IMR-90 (cell line): ENCODE data around the gene CEP70. TPM values are rescaled to one million over a fixed set of nuclear protein-coding genes. Genes with fewer than 3 reads are reported as not detected.
"Not testable (repeated sequence)": the region's sequence is repeated elsewhere in the genome, so short reads cannot be mapped to it uniquely, and the experiment has no call there.

Source experiments
- ATAC-seq: fragments of 200-7000 bp; cut with Tn5 transposase; 2 replicates; pipeline ENCODE4 v1.9.1; 2020; ENCODE audit warnings: low read depth, mild to moderate bottlenecking, moderate library complexity
- BruUV-seq: library from RNA; stranded (reverse); fragments of 400-500 nt; replicated peaks from 2 replicates; lab custom pipeline; 2021; lab: Mats Ljungman, UMichigan
- CTCF ChIA-PET: fragments of 300-600 bp; formaldehyde crosslinking; extraction: SDS; loops from one replicate; lab custom pipeline; 2021; ENCODE audit warnings: antibody characterized with exemption; lab: Yijun Ruan, JAX
- POLR2A ChIA-PET: fragments of 300-600 bp; sonication (Branson Sonifier 250); formaldehyde crosslinking; loops from one replicate; lab custom pipeline; 2022; ENCODE audit warnings: antibody characterized with exemption; ENCODE audit not compliant: unreplicated experiment; lab: Charles Lee
- DNase-seq: peaks from one replicate; pipeline ENCODE4 v3.0.0; 2013
- H2AFZ ChIP-seq: replicated peaks from 2 replicates; pipeline ENCODE3; 2013; ENCODE audit warnings: low read length, mild to moderate bottlenecking; ENCODE audit not compliant: poor library complexity
- H2AK5ac ChIP-seq: 2 replicates; pipeline ENCODE4 v1.6.1; 2013; ENCODE audit warnings: low read depth, low read length, inconsistent platforms
- H2AK9ac ChIP-seq: replicated peaks from 2 replicates; pipeline ENCODE3; 2013; ENCODE audit warnings: mild to moderate bottlenecking, low read depth, low read length, moderate library complexity; ENCODE audit not compliant: poor library complexity
- H2BK120ac ChIP-seq: 2 replicates; pipeline ENCODE4 v1.6.1; 2013; ENCODE audit warnings: low read depth, low read length, inconsistent platforms
- H2BK15ac ChIP-seq: 3 replicates; pipeline ENCODE4 v1.6.1; 2013; ENCODE audit warnings: low read depth, low read length, inconsistent platforms
- H2BK20ac ChIP-seq: 2 replicates; pipeline ENCODE4 v1.6.1; 2013; ENCODE audit warnings: low read depth, mild to moderate bottlenecking, inconsistent platforms, low read length, moderate library complexity
- H2BK5ac ChIP-seq: 2 replicates; pipeline ENCODE4 v1.6.1; 2013; ENCODE audit warnings: mild to moderate bottlenecking, low read depth, low read length, inconsistent platforms; ENCODE audit not compliant: poor library complexity, severe bottlenecking
- H3K14ac ChIP-seq: replicated peaks from 2 replicates; pipeline ENCODE4 v1.6.1; 2013; ENCODE audit warnings: low read depth, low read length, inconsistent platforms
- H3K18ac ChIP-seq: 2 replicates; pipeline ENCODE4 v1.6.1; 2013; ENCODE audit warnings: low read depth, low read length, control low read depth
- H3K23ac ChIP-seq: 2 replicates; pipeline ENCODE4 v1.6.1; 2013; ENCODE audit warnings: low read depth, low read length, inconsistent platforms
- H3K27ac ChIP-seq: 2 replicates; pipeline ENCODE4 v1.5.1; 2013; ENCODE audit warnings: mild to moderate bottlenecking, control low read depth, low read length; ENCODE audit not compliant: insufficient read depth
- H3K27me3 ChIP-seq: 2 replicates; pipeline ENCODE4 v1.6.1; 2013; ENCODE audit warnings: low read length; ENCODE audit not compliant: control insufficient read depth, insufficient read depth
- H3K36me3 ChIP-seq: 2 replicates; pipeline ENCODE4 v1.6.1; 2013; ENCODE audit warnings: low read length, mixed read lengths; ENCODE audit not compliant: control insufficient read depth, insufficient read depth
- H3K4ac ChIP-seq: 2 replicates; pipeline ENCODE4 v1.6.1; 2013; ENCODE audit warnings: low read depth, low read length, inconsistent platforms
- H3K4me1 ChIP-seq: 2 replicates; pipeline ENCODE4 v1.6.1; 2013; ENCODE audit warnings: low read length, mixed read lengths; ENCODE audit not compliant: control insufficient read depth, insufficient read depth
- H3K4me2 ChIP-seq: 2 replicates; pipeline ENCODE4 v1.6.1; 2013; ENCODE audit warnings: low read depth, mild to moderate bottlenecking, control low read depth, low read length, moderate library complexity
- H3K4me3 ChIP-seq: 2 replicates; pipeline ENCODE4 v1.5.1; 2013; ENCODE audit warnings: low read depth, mild to moderate bottlenecking, control low read depth, low read length, moderate library complexity; ENCODE audit not compliant: insufficient read depth
- H3K56ac ChIP-seq: 2 replicates; pipeline ENCODE4 v1.6.1; 2013; ENCODE audit warnings: low read length, inconsistent platforms; ENCODE audit not compliant: insufficient read depth; ENCODE audit errors: extremely low read depth
- H3K79me1 ChIP-seq, 2 experiments: 2 replicates each; pipeline ENCODE4 v1.6.1; 2013; ENCODE audit warnings: low read length in 2 of 2, inconsistent platforms in 1 of 2, low read depth in 1 of 2
- H3K9ac ChIP-seq: 2 replicates; pipeline ENCODE4 v1.6.1; 2013; ENCODE audit warnings: low read depth, low read length, control low read depth
- H3K9me1 ChIP-seq: 2 replicates; pipeline ENCODE4 v1.6.1; 2013; ENCODE audit warnings: low read length, inconsistent platforms; ENCODE audit not compliant: insufficient read depth
- H3K9me3 ChIP-seq: 2 replicates; pipeline ENCODE4 v1.6.1; 2013; ENCODE audit warnings: low read length; ENCODE audit not compliant: control insufficient read depth, insufficient read depth
- H4K20me1 ChIP-seq: 2 replicates; pipeline ENCODE4 v1.6.1; 2013; ENCODE audit warnings: low read length, inconsistent platforms; ENCODE audit not compliant: insufficient read depth
- H4K5ac ChIP-seq: 2 replicates; pipeline ENCODE4 v1.6.1; 2013; ENCODE audit warnings: mild to moderate bottlenecking, low read depth, low read length, control low read depth
- H4K8ac ChIP-seq, 2 experiments: 2 replicates each; pipeline ENCODE4 v1.6.1; 2013; ENCODE audit warnings: low read depth in 2 of 2, low read length in 2 of 2, control low read depth in 1 of 2, inconsistent platforms in 1 of 2
- H4K91ac ChIP-seq: 2 replicates; pipeline ENCODE4 v1.6.1; 2013; ENCODE audit warnings: low read depth, low read length, inconsistent platforms; ENCODE audit not compliant: insufficient read depth
- WGBS, 2 experiments: methylation state at CpG; one replicate each; pipeline versions ENCODE4 v1.1.5 to v1.1.7; 2013; ENCODE audit warnings: missing lambda C conversion rate in 2 of 2; ENCODE audit not compliant: insufficient read length in 1 of 2; ENCODE audit errors: extremely low coverage in 2 of 2; 5-methylcytosine and 5-hydroxymethylcytosine counted together
- dilution Hi-C: fragments of 300-500 bp; cut with HindIII; formaldehyde crosslinking; loops from one replicate; pipeline ENCODE4 v1.14.3; 2018; ENCODE audit warnings: low sequenced_read_pairs; ENCODE audit not compliant: unreplicated experiment
- in situ Hi-C: fragments of 300-500 bp; cut with MboI; formaldehyde crosslinking; loops from 3 replicates; pipeline ENCODE4 v1.14.3; 2019; ENCODE audit warnings: low sequenced_read_pairs, inconsistent platforms, mixed read lengths
- intact Hi-C: fragments of 100-400 bp; cut with micrococcal nuclease; formaldehyde crosslinking; loops from 2 replicates; pipeline ENCODE4 v1.10.0; 2022
- polyA plus RNA-seq, 3 experiments: library from polyadenylated mRNA; depleted of rRNA; stranded (reverse); fragments of >200 nt; gene quantifications; 2 replicates each; pipeline ENCODE4 v1.2.3, GENCODE V29; 2012; ENCODE audit warnings: low replicate concordance in 1 of 3
- total RNA-seq: library from RNA; depleted of rRNA; stranded (reverse); fragments of >200 nt; gene quantifications from 2 replicates; pipeline ENCODE4 v1.2.3, GENCODE V29; 2012

The CEP70 gene
- total and polyA plus RNA-seq, 2 of the 4 experiments (the other 2 are of a cell fraction) = 4.6 to 11.1 TPM

GRCh38 chr3:138601661-138602060, 7.6 kb upstream of the CEP70 start:
- WGBS, 2 experiments = no CpG with 5 or more reads among the region's 2 CpGs
- H3K4me1 ChIP-seq, H3K9me1 ChIP-seq, ATAC-seq, H2AK9ac ChIP-seq, H2AK5ac ChIP-seq, H3K14ac ChIP-seq, H3K27me3 ChIP-seq, CTCF ChIA-PET, POLR2A ChIA-PET, H3K9me3 ChIP-seq, H4K8ac ChIP-seq, H3K4me2 ChIP-seq, H4K5ac ChIP-seq, H2BK20ac ChIP-seq, H4K91ac ChIP-seq, H3K79me1 ChIP-seq, H2BK5ac ChIP-seq, H3K4ac ChIP-seq, intact Hi-C loops, H3K27ac ChIP-seq, H3K9ac ChIP-seq, H4K20me1 ChIP-seq, dilution Hi-C loops, DNase-seq, H2AFZ ChIP-seq, H3K56ac ChIP-seq, in situ Hi-C loops, H3K36me3 ChIP-seq, H2BK120ac ChIP-seq, H3K23ac ChIP-seq, H2BK15ac ChIP-seq, BruUV-seq, H3K18ac ChIP-seq, H3K4me3 ChIP-seq: not testable (repeated sequence)
